HG02623 (cell line): ENCODE results near the gene SFXN5.
"Not testable (repeated sequence)": the region's sequence is repeated elsewhere in the genome, so short reads cannot be mapped to it uniquely, and the experiment has no call there.

Experiments
- ATAC-seq: cut with Tn5 transposase; IDR thresholded peaks from one replicate; pipeline ENCODE4 v1.9.1; 2021; ENCODE audit warnings: moderate library complexity; ENCODE audit not compliant: unreplicated experiment

The SFXN5 gene

DNA sequence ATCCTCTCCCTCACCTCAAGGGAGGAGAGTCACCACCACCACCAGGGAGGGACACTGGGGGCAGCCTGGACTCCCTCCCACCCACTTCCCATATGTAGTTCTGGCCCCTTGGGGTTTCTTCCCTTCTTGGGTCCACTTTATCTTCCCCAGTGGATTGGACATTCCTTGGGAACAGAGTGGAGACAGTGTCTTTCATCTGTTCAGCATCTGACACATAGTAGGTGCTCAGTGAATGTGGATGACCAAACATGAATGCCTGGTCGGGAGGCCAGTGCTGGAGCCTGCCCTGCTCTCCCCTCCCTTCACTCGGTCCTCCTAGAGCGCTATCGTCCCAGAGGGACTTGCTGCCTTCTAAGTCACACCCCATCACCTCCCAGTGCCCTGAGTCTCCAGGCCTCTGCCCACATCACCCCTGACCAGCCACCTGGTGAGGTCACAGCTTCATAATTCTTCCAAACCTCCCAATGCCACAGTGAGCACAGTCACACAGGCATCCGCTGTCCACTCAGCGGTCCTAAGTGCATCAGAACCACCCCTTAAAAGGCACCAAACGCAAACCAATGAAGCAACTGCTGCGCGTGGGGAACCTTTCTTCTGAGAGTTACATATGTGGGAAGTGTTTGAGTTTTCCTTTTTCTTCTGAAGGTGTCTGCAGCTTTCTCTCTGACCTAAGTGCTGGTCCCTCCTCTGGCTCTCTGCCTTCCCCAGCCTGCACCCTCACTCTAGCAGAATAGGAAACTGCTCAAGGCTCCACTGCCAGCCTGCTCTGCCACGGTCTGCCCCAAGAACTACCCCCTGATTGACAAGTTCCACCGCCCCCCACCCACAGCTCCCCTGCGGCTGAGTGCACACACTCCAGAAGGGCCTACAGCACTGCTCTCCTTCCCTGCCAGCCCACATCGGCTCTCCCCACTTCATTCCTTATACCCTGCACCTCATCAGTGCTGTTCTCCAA is 7.2 kb upstream of the SFXN5 start:
- no peak for ATAC-seq

DNA sequence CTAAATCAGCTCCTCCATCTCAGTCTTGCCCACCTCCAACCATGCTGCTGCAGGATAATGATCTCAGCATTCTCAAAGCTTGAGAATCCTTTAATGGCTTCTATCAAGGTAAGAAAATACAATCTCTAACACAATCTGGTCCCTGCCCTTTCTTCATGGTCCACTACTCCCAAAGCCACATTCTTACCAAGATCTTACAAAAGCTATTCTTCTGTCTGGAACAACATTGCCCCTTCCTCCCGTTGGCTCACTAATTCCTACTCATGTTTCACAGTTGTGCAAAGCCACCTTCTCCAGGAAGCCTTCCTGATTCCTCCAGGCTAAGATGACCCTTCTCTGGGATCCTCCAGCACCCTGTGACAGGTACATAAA is 5.9 kb upstream of the SFXN5 start:
- no peak for ATAC-seq

DNA sequence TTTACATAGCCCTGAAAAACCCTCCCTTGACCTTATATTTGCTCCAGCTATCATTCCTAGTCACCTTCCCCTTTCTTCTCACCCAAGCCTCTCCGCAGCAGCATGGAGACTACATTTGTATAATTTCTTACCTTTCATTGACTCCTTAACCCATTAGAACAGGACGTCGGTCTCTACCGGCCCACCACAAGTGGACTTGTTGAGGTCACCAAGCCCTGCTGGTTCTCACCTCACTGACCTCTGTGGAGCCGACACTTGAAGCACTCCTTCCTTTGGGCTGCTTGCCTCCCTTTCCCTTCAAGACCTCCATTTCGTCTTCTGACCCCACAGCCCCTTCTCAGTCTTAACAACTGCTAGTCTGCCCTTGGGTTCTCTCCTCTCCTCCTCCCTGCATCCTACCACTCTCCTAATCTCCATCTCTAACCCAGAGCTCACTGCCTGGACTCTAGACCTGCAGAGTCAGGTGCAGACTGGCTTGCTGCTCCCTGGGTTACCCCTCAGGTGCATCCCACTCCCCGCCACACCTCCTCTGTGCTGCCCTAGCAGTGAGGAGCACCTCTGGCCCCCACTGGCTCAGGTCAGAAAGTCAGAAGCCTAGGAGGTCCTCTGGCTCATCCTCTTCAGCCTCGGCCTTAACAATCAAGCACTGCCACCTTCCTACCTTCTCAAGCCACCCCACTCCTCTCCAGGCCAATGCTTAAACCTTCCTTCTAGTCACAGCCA is 5.3 kb upstream of the SFXN5 start:
- ATAC-seq, result no peak

DNA sequence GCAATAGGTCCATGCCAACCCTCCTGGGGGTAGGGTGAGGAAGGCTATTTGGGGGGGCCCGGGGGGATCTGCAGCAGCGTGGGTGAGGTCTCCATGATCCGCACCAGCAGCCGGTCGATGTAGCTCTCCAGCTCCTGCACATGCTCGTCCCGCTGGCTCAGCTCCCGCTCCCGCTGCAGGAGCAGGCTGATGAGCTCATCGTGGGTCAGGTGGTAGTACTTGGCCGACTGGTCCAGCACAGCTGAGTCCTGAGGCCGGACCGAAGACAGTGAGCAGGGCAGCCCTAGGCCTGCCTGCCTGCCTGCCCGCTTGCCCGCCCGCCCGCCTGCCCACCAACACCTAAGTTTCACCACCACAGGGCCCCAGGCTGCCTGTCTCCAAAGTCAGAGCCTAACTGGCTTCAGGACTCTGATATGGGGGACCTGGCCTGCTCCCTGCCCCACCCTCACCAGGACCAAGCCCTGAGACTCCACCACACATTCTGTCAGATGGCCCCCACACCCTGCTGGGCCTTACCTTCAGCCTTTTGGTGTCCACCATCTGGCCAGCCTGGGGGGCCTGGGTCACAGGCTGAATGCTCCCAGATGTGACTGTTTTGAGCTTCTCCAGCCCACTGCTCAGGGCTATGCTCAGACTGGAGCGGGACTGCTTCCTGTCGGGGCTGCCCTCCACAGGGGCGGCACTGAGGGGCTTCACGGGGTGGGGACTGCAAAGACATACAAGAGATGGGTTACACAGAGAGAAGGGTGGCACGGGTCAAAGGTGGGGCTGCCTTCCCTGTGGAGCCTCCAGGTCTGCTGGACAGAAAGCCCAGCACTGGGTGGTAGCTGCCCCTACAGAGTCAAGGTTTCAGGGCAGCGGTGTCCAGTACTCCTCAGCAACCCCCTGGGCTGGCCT is 4.2 kb upstream of the SFXN5 start:
- no peak for ATAC-seq

DNA sequence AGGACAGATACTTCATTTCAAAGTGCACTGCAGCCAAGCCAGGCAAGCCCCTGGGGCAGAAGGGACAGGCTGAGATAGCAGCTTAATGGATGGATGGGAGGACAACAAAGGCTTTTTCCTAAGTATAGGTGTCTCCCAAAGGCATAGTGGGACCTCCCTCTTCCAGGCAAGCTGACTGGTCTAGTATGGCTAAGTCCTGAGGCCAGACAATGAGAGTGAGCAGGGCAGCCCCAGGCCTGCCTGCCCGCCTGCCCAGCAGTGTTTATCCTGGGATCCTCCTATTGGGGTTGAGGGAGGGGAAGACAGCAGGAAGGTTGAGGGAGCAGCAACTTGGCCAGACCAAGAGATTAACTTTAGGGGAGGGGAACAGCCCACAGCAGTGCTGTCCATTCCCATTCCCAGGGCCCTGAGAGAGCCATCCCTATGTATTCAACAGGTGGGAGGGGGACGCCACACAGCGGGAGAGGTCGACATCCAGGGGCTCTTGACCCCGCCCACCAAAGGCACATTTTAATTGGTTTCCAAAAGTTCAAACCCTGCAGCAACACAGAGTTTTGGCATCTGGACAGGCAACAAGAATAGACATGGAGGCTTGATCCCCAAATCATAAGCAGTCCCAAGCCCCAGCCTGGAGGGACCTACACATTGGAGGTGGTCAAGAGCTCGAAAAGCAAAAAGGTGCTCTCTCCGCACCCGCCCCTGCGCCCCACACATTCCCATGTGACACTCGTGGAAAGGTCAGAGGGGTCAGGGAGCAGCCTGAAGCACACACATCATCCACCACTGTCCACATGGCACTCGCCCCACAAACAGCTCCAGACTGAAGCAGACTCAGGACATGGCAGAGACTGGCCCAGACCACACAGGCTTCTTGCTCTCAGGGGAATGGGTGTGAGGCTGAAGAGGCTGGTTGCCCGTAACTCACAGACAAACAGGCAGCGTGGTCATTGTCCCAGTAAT is 2.9 kb upstream of the SFXN5 start:
- ATAC-seq, result no peak

DNA sequence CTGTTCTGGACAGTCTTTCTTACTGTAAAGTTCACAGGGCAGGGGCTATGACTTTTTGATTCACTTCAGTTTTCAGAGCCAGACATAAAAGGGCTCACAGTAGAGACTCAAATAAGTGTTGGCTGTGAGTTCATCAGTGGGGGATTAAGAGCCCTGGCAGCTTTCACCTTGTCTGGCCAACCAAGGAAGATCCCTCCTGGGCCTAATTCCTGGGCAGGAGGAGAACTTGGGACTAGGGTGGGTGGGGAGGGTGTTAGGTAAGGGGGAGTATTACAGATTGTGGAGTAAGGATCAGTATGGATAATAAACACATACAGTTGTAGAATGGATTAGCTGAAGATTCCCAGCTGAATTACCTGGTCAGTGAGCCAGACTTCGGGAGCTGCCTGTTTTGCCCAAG is 904 bp upstream of the SFXN5 start:
- no peak for ATAC-seq

DNA sequence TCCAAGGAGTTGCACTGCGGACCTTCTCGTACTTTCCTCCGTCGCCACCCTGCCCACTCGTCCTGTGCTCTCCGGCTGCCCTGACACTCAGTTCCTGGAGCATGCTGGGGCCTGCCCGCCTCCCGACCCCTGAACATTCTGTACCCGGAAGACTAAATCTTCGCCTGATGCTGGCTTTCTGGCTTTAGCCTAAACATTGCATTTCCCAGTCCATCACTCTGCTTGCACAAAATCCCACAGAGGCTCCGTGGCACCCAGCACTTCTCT is 550 bp upstream of the SFXN5 start:
- no peak for ATAC-seq

DNA sequence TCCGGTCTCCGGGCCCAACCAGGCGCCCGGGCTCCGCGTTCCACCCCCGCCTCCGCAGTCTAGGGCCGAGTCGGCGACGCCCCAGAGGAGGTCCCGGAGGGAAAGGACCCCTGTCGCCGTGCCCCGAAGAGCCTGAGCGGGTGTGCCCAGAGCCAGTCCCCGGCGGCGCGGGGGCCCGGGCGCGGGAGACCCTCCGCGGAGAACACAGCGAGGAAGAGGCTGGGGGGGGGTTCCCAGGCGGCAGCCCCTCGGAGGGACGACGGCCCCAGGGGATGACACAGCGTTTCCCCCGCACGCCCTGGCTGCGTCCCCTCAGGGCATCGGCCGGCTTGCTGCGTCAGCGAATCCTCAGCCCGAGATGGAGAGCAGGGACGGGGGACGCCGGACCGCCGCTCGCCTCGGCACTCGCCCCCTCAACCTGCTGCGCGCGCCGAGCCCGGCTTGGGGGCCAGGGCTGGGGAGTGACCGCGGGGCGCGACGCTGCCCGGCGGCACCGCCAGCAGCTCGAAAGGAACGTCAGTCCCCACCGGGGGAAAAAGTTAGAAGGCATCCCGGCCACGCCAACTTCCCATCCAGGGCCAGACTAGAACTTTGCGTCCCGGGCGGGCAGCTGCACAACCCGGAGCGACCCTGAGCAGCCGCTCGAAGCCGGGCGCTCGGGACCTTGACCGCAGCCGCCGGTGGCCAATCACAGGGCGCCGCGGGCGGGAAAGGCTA is 711 bp downstream of the SFXN5 start:
- peak; percentile 16 for ATAC-seq

DNA sequence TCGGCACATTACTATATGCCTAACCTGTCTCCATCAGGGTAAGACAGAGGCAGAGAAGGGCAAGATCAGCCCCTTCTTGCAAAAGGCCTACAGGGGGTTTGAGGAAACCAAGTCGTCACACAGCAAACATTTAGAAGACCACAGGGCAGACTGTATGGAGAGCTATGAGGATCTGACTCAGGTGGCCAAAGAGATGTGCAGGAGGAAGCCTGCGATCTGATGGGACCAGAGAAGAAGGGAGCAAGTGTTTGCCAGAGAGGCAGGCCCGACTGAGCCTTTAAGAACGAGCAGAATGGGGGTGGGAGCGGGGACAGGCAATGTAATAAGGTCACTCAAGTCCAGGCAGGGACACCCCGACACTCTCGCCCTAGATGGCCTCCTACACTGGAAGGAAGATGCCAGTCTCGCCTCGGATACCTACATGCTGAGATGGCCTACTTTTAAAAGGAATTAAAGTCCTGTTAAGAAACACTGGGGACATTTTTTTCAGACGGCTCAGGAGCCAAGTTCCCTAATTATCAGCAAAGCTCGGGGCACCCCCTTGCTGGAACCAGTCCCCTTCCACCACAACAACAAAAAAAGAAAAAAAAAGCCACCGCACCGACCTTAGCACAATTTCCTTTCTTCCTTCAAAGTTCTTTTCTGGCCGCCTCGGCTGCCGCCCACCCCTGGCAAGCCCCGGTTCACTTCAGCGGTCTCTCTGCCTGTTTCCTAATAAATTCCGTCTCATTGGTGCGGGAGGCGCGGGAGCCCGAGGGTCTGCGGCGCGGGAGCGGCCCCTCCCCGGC is 1.5 kb downstream of the SFXN5 start:
- no peak for ATAC-seq

DNA sequence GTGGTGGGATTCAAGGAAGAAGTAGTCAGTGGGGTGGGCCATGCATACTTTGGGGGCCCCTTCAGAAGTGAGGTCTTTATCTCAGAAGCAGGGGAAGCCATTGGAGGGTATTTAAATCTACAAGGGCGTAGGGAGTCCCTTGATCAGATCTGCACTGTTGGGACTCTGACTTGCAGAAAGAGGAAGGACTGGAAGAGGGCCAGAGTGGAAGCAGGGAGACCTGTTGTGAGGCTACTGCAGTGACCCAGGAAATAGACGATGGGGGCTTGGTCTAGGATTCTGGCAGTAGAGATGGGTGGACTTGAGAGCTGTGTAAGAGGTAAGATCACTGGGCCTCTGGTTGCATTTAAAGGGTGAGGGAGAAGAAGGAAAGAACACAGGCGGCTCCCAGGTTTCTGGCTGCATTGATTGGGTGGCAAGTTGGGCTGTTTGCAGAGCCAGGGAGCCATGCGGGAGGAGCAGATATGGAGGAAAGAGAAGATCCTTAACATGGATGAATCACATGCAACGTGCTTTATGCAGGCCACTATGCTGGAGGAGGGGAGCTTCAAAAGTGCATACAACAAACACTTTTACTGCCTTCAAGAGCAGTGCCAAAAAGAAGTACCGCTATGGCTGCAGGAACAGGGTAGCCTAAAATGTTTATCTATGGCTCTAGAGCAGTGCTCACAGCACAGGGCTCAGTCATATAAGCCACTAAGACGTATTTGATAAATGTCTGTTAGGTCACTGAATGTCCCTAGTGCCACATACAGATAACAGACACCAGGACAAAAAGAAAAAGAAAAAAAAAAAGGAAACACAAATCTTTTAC is 2.3 kb downstream of the SFXN5 start:
- ATAC-seq, result no peak

DNA sequence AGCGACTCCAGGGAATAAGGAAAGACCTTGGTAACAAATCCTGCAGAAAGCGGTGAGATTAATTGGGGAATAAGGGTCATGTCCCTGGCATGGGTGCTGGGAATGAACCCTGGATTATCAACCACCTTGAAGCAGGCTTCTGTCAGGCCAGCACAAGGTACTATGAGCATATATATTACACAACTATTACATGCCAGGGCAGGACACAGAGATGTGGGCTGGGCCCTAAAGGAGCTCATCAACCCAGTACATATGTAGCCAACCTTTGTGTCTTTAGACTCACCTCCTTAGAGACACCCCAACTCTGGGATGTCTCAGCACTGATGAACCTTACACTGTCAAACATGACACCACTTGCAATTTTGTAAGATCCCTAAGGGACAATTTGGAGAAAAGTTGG is 3.4 kb downstream of the SFXN5 start:
- ATAC-seq, result no peak

DNA sequence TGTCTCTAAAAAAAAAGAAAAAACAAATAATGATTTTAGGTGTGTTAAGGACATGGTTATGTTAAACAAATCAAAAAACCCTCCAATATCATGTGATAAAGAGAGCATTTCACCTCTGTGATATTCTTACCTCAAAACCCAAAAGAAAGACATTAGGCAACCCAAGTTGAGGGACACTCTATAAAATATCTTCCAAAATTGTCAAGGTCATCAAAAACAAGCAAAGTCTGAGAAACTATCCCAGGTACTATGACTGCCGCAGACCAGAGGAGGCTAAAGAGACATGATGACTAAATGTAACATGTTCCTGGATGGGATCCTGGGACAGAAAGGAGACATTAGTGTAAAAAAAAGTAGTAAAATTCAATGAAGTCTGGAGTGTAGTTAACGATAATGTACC is 4.5 kb downstream of the SFXN5 start:
- no peak for ATAC-seq

DNA sequence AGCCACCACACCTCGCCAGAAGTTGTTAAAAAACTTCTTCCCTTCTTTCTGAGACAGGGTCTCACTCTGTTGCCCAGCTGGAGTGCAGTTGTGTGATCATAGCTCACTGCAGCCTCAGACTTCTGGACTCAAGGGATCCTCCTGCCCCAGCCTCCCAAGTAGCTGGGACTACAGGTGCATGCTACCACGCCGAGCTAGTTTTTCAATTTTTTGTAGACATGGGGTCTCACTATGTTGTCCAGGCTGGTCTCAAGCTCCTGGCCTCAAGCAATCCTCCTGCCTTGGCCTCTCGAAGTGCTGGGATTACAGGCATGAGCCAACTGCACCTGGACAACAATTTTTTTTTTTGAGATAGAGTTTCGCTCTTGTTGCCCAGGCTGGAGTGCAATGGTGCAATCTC is 6.4 kb downstream of the SFXN5 start:
- ATAC-seq, result not testable (repeated sequence)

DNA sequence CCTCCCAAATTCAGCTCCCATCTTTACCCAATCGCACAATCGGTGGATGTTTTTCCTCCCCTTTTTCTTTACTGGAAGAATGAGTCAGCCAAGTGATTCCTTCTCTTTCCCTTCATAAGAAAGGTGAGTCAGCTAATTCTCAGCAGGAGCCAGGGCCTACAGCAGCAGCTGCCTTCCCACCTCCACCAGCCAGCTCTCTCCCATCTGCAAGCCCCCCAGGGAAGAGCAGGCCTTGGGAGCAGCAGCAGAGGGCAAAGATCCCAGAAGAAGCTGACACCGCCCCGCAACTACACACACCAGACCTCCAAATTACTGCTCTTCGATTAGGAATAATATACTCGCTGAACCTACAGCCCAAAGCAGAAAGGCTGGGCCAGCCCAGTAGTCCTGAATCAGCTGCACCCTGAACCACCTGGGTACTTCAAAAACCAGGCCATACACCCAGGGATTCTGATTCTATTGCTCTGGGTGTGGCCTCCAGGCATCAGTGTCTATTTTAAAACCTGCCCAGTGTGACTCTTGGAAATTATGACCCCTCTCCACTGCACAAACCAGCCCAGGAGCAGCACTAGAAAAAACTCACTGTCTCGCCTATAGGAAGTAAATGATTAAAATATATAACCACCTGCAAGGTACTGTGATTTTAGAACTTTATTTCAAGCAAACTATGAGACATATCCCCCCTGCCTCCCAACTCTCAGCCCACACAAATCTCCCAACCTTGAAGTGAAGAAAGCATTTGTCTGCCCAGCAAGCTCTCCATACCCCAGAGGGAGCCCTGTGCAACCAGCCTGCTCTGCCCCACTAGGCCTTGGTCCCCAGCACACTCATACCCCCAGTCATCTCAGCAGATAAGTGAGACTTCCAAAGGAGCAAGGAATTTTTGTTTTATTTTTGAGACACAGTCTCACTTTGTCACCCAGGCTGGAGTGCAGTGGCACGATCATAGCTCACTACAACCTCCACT is 7.3 kb downstream of the SFXN5 start:
- ATAC-seq, result no peak

DNA sequence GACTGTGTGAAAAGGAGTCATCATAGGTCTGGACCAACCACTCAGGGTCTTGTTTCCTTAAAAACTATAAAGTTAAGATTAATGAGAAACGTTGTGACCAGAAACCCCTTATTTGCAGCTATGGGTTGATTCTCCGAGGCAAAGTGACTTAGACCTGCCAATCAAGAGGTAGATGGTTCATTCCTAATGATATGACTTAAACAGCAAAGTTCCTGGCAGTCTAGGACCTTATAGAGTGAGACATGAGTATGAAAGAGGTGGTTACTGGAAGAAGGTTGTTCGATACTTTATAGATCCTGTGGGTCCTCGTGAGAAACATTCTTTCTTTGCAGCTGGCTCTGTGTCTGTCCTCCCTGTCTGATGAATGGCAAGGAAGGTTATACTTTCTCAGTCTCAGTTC is 8.0 kb downstream of the SFXN5 start:
- ATAC-seq, result no peak

DNA sequence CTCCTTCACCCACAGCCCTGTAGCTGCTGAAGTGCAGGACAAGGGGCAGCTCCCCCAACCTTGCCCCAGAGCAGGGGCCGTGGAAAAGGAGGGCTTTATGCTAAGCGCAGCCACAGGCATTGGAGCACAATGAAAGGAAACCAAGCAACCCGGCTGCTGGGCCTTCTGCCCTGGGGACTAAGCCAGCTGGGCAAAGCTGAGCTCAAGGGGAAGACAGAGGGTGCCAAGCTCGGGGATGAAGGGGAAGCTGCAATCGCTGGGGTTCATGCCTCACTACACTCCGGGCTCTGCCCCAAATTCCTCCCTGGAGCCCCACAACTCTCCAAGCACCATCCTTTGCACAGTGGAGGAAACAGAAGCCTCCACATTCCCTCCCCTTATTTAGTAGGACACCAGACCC is 12.4 kb downstream of the SFXN5 start:
- no peak for ATAC-seq

DNA sequence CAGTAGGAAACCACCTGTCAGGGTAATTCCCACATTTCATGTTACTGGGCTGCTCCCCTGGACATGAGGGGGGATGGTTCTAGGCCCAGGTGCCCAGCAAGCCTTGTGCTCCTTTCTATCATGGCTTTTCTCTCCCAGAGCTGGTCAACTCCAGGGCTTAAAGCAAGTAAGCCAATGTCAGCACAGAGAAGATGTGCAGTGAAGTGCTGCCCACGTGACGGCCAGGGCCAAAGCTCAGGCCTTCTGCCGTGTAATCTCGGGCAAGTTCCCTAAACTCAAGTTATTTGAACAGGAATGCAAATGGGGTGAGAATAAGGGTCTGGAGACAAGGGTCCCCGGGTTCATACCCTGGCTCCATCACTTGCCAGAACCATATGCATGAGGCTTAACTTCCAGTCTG is 16.5 kb downstream of the SFXN5 start:
- no peak for ATAC-seq
